ENCODE results near the gene CEP112. TPM values are rescaled to one million over a fixed set of nuclear protein-coding genes. Genes with fewer than 3 reads are reported as not detected.

The CEP112 gene
- total and polyA plus RNA-seq, 10 of the 15 experiments (the other 5 are each of a cell fraction or from before 2014, with no cell fraction given), result 0.11 to 3.8 (median 0.32) TPM; not detected in 1

- in situ Hi-C loops (cut with MboI) (no loop called here), intact Hi-C loops (cut with micrococcal nuclease; ENCODE audit: unreplicated experiment) (no loop called here)
- ChIA-PET POLR2A (no interaction called here), SMC1A (ENCODE audit: uncharacterized antibody, unreplicated experiment) (interaction anchor here (0.6 kb wide), 1 partner anchor 638 kb away, joined by 3 read pairs; no protein-coding TSS in a partner anchor), CTCF (no interaction called here), RAD21 (ENCODE audit: unreplicated experiment) (no interaction called here)
- Histone ChIP-seq H3K9ac (ENCODE audit: control insufficient read depth, insufficient read depth, low read length) (no peak overlapping the region), H3K4me3 (no peak overlapping the region), H3K9me3 (replicated peaks; ENCODE audit: control insufficient read depth, insufficient read depth, low read length) (no peaks in the 10 kb centered on the region), H3K79me2 (ENCODE audit: control insufficient read depth, insufficient read depth, low read length) (no peaks in the 10 kb centered on the region), H2AFZ (ENCODE audit: control insufficient read depth, low read depth, low read length) (no peak overlapping the region), H3K4me2 (ENCODE audit: control insufficient read depth, insufficient read depth) (no peak overlapping the region), H3K27ac (ENCODE audit: control insufficient read depth, insufficient read depth) (no peak overlapping the region), H3K4me1 (ENCODE audit: control insufficient read depth, insufficient read depth, low read length) (no peaks in the 10 kb centered on the region), H3K27me3 (replicated peaks in 1 of 2; ENCODE audit: control insufficient read depth in 2 of 2, insufficient read depth in 2 of 2, low read length in 1 of 2) (no peaks in the 10 kb centered on the region), H4K20me1 (ENCODE audit: control insufficient read depth, insufficient read depth) (no peaks in the 10 kb centered on the region), H3K36me3 (ENCODE audit: control insufficient read depth in 2 of 2, insufficient read depth in 2 of 2, low read length in 1 of 2) (no peaks in the 10 kb centered on the region)
- BruUV-seq (replicated peaks), result no TSS peak
- DNase-seq (ENCODE audit: low read depth, low spot score) (no peak), ATAC-seq (no peak), FAIRE-seq (no peak)
- WGBS (ENCODE audit: insufficient coverage, insufficient replicate concordance, low lambda C conversion rate, missing lambda C conversion rate), result 50% methylated on average over 5 of the region's 5 CpGs
- TF ChIP-seq NKRF (conservative IDR thresholded peaks at IDR 0.05) (no peak), ZNF274 (IDR thresholded peaks at IDR 0.05; ENCODE audit: insufficient read depth, insufficient read length) (no peak), SUPT20H (IDR thresholded peaks at IDR 0.05; ENCODE audit: borderline replicate concordance, control insufficient read depth, low read depth, low read length) (no peak), BRCA1 (IDR thresholded peaks at IDR 0.05; ENCODE audit: low read depth, low read length) (no peak), ZNF217 (IDR thresholded peaks at IDR 0.05) (no peak), PAX5 (IDR thresholded peaks at IDR 0.05; ENCODE audit: borderline replicate concordance, low read depth, low read length) (no peak), SMARCA5 (IDR thresholded peaks at IDR 0.05) (no peak), NR2C2 (IDR thresholded peaks at IDR 0.05; ENCODE audit: borderline replicate concordance, control insufficient read depth, insufficient read length, low read depth) (no peak), HSF1 (IDR thresholded peaks at IDR 0.05; ENCODE audit: low read depth, low read length) (no peak), FOXK2 (IDR thresholded peaks at IDR 0.05) (no peak), BCL3 (IDR thresholded peaks at IDR 0.05; ENCODE audit: borderline replicate concordance, insufficient read depth, low read depth, low read length, poor library complexity, severe bottlenecking) (no peak), SPI1 (IDR thresholded peaks at IDR 0.05; ENCODE audit: borderline replicate concordance, insufficient read depth, low read depth, low read length) (no peak), RFX5 (IDR thresholded peaks at IDR 0.05; ENCODE audit: low read depth, low read length) (no peak), RELA (IDR thresholded peaks at IDR 0.05; ENCODE audit: borderline replicate concordance, partially characterized antibody) (no peak), NR2C1 (IDR thresholded peaks at IDR 0.05) (no peak)
Measured at GRCh38 chr17:65668211-65668610, 523.7 kb downstream of the CEP112 start.

Data from GM12878 (cell line).